OCI-LY3 (cell line): ENCODE measurements around the gene APOA1.

ENCODE experiments used
- H2AFZ ChIP-seq: fragments of 200-600, 300-600 bp; shearing (Covaris generic); 2 replicates; pipeline ENCODE4 v1.6.0; 2014; ENCODE audit warnings: antibody characterized with exemption, low read depth, low read length
- H3K27ac ChIP-seq: fragments of 200-600, 300-600 bp; sonication (generic); 2 replicates; pipeline ENCODE4 v1.5.1; 2014; ENCODE audit warnings: mild to moderate bottlenecking, low read length, moderate library complexity, mixed read lengths
- H3K27me3 ChIP-seq: fragments of 200-600, 300-600 bp; sonication (generic); 2 replicates; pipeline ENCODE4 v1.6.1; 2014; ENCODE audit warnings: low read depth, low read length, mixed read lengths
- H3K36me3 ChIP-seq: fragments of 200-600, 300-600 bp; sonication (generic); replicated peaks from 2 replicates; pipeline ENCODE3; 2014; ENCODE audit warnings: low read depth, low read length, mixed read lengths
- H3K4me1 ChIP-seq: fragments of 300-600, 200-600 bp; sonication (generic); 2 replicates; pipeline ENCODE4 v1.6.1; 2014; ENCODE audit warnings: low read length, mixed read lengths
- H3K4me2 ChIP-seq: fragments of 200-600, 300-600 bp; sonication (generic); 2 replicates; pipeline ENCODE4 v1.6.1; 2014; ENCODE audit warnings: low read length, mixed read lengths
- H3K4me3 ChIP-seq: fragments of 300-600, 200-600 bp; sonication (generic); 2 replicates; pipeline ENCODE4 v1.5.1; 2014; ENCODE audit warnings: antibody characterized with exemption, mild to moderate bottlenecking, low read length, moderate library complexity
- H3K79me2 ChIP-seq: fragments of 300-600, 200-600 bp; shearing (Covaris generic); 2 replicates; pipeline ENCODE4 v1.6.1; 2014; ENCODE audit warnings: mild to moderate bottlenecking, low read length, mixed read lengths
- H3K9ac ChIP-seq: fragments of 300-600, 200-600 bp; shearing (Covaris generic); 2 replicates; pipeline ENCODE4 v1.6.0; 2014; ENCODE audit warnings: mild to moderate bottlenecking, low read length, moderate library complexity
- H3K9me3 ChIP-seq: fragments of 200-600, 300-600 bp; shearing (Covaris generic); 2 replicates; pipeline ENCODE4 v1.6.1; 2014; ENCODE audit warnings: low read length, mixed read lengths; ENCODE audit not compliant: insufficient read depth
- H4K20me1 ChIP-seq: fragments of 200-600, 300-600 bp; sonication (generic); 2 replicates; pipeline ENCODE4 v1.6.1; 2016; ENCODE audit warnings: low read length, mixed read lengths; ENCODE audit not compliant: insufficient read depth
- EZH2phosphoT487 ChIP-seq: fragments of 200-600 bp; shearing (Covaris generic); IDR thresholded peaks from 2 replicates; pipeline ENCODE4 v1.6.1; 2018; ENCODE audit warnings: antibody characterized with exemption, mixed run types, low read depth
- TF ChIP-seq, protein P1 (sequence below): fragments of 200-600, 300-600 bp; sonication (generic); IDR thresholded peaks from 2 replicates; pipeline ENCODE4 v1.5.1; 2014; ENCODE audit warnings: antibody characterized with exemption, low read length, low read depth

The APOA1 gene

DNA sequence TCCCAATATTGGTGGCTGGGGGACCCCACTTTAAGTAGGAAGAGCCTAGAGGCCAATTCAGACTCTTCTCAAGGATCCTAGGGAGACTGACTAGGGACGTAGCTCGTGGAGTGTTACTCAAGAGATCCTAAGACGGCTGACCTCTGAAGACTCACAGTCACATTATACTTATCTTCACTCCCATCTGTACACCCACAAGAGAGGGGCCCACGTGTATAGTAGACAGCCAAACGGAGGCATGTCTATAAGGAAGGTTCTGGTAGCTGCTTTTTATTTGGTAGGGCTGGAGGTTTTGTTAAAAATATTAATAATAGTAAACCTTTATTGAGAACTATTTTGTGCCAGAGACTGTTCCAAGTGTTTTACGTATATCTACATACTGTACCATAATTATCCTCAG, 22.9 kb upstream of the APOA1 start:
- no peaks in the 10 kb centered on the region for H3K27me3 ChIP-seq
- peaks cover 37% of the 10 kb centered on the region for H3K36me3 ChIP-seq
- H4K20me1 ChIP-seq = no peaks in the 10 kb centered on the region
- H3K79me2 ChIP-seq = no peaks in the 10 kb centered on the region
- H3K27ac ChIP-seq = no peak overlapping the region
- no peak overlapping the region for H2AFZ ChIP-seq
- H3K9ac ChIP-seq = no peak overlapping the region
- H3K4me3 ChIP-seq = no peak overlapping the region
- H3K4me1 ChIP-seq = no peaks in the 10 kb centered on the region
- no peak overlapping the region for H3K4me2 ChIP-seq
- TF ChIP-seq, protein P1, sequence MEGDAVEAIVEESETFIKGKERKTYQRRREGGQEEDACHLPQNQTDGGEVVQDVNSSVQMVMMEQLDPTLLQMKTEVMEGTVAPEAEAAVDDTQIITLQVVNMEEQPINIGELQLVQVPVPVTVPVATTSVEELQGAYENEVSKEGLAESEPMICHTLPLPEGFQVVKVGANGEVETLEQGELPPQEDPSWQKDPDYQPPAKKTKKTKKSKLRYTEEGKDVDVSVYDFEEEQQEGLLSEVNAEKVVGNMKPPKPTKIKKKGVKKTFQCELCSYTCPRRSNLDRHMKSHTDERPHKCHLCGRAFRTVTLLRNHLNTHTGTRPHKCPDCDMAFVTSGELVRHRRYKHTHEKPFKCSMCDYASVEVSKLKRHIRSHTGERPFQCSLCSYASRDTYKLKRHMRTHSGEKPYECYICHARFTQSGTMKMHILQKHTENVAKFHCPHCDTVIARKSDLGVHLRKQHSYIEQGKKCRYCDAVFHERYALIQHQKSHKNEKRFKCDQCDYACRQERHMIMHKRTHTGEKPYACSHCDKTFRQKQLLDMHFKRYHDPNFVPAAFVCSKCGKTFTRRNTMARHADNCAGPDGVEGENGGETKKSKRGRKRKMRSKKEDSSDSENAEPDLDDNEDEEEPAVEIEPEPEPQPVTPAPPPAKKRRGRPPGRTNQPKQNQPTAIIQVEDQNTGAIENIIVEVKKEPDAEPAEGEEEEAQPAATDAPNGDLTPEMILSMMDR = no peak
- TF ChIP-seq EZH2phosphoT487 = no peak
- H3K9me3 ChIP-seq = no peaks in the 10 kb centered on the region

DNA sequence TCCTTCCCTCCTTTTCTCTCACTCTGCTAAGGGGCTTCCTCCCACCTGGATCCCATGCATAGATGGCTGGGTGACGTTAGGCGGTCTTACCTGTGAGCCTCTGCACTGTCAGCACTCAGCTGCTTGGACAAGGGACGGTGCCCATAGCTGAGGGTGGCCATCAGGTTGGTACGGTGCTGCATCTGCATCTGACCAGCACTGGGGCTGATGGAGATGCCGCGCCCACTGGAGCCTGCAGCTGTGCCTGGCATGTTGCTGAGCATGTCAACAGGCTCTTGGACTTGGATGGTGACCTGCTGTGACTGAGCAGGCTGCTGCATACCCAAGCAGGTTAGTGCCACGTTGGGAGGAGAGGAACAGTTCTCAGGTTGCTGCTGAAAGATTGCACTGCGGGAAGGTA, 21.8 kb upstream of the APOA1 start:
- TF ChIP-seq, protein P1 = no peak
- no peak for TF ChIP-seq EZH2phosphoT487
- Histone ChIP-seq H2AFZ (no peak overlapping the region), H3K36me3 (peaks cover 42% of the 10 kb centered on the region), H3K9me3 (no peaks in the 10 kb centered on the region), H4K20me1 (no peaks in the 10 kb centered on the region), H3K27ac (no peak overlapping the region), H3K4me3 (no peak overlapping the region), H3K27me3 (no peaks in the 10 kb centered on the region), H3K79me2 (no peaks in the 10 kb centered on the region), H3K4me1 (peaks cover 3% of the 10 kb centered on the region; the same call in 1 of the 2 replicates), H3K9ac (no peak overlapping the region), H3K4me2 (no peak overlapping the region)

DNA sequence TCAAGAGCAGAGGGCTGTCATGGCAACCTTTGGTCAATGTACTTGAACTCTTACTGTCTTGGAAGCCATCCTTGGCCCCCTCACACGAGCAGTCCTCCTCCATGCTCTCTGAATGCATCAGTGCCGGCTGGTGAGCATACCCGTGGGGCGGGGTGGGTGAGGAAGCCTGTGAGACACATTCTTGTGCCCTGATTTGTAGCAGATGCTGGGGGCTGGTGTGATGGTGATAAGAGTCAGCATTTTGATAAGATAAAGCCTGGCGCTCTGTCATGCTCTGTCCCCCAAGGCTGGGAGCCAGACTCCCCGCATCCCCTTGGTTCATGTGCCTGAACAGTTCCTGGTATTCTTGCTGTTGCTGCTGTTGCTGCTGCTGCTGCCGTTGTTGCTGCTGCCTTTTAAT, 20.5 kb upstream of the APOA1 start:
- no peak overlapping the region for H2AFZ ChIP-seq
- H3K79me2 ChIP-seq = no peaks in the 10 kb centered on the region
- no peak overlapping the region for H3K27ac ChIP-seq
- no peaks in the 10 kb centered on the region for H3K9me3 ChIP-seq
- H3K9ac ChIP-seq = no peak overlapping the region
- peaks cover 15% of the 10 kb centered on the region for H3K4me1 ChIP-seq
- no peak overlapping the region for H3K4me2 ChIP-seq
- H3K36me3 ChIP-seq = peaks cover 37% of the 10 kb centered on the region
- H3K27me3 ChIP-seq = no peaks in the 10 kb centered on the region
- H3K4me3 ChIP-seq = no peak overlapping the region
- TF ChIP-seq, protein P1 = no peak
- TF ChIP-seq EZH2phosphoT487 = no peak
- H4K20me1 ChIP-seq = no peaks in the 10 kb centered on the region

DNA sequence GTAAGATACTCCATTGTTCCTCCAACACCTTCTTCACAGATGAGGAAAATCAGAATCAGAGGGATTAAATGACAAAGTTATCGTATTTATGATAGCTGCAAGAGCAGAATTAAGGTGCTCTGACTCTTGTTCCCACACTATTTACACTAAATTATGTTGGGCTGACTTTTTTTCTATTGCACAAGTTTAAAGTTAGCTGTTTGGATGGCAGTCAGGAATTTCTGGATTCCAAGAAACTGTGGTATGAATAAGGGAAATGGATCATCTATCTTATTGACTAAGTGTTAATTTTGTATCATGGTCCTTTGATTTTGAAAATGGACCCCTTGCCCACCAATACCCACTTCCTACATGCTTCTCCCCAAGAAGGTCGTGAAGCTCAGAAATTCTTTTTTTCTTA, 19.9 kb upstream of the APOA1 start:
- no peaks in the 10 kb centered on the region for H4K20me1 ChIP-seq
- TF ChIP-seq, protein P1 = no peak
- no peak for TF ChIP-seq EZH2phosphoT487
- H2AFZ ChIP-seq = no peak overlapping the region
- peaks cover 37% of the 10 kb centered on the region for H3K36me3 ChIP-seq
- H3K4me1 ChIP-seq = peaks cover 21% of the 10 kb centered on the region
- H3K27ac ChIP-seq = no peak overlapping the region
- no peak overlapping the region for H3K9ac ChIP-seq
- H3K4me2 ChIP-seq = no peak overlapping the region
- no peak overlapping the region for H3K4me3 ChIP-seq
- no peaks in the 10 kb centered on the region for H3K79me2 ChIP-seq
- H3K27me3 ChIP-seq = no peaks in the 10 kb centered on the region
- H3K9me3 ChIP-seq = no peaks in the 10 kb centered on the region
